Measurements from ENCODE around the gene CFAP46.

Gene CFAP46

DNA sequence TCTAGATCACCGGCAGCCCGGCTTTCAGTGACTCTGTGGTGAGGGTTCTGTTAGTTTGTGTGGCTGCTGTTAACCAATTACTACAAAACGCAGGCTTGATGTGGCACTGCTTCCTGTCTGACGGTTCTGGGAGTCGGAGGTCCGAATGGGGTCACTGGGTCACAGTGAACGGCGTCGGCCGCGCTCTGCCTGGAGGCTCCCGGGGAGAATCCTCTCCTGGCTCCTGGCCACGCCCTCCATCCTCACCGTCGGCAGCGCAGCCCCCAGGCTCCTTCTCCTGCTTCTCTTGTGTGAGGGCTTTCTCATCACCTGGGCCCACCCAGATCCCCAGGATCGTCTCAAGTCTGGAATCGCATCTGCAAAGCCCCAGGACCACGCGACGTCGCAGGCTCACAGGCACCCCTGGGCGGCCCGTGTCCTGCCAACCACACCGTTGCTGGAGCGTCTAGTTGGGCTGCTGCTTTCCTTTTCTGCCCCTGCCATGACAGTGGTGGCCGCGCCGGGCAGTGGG lies 124.6 kb downstream of the CFAP46 start:
- no peak for DNase-seq

GRCh38 chr10:132816718-132817117 lies 125.7 kb downstream of the CFAP46 start:
- no peak for DNase-seq

DNA sequence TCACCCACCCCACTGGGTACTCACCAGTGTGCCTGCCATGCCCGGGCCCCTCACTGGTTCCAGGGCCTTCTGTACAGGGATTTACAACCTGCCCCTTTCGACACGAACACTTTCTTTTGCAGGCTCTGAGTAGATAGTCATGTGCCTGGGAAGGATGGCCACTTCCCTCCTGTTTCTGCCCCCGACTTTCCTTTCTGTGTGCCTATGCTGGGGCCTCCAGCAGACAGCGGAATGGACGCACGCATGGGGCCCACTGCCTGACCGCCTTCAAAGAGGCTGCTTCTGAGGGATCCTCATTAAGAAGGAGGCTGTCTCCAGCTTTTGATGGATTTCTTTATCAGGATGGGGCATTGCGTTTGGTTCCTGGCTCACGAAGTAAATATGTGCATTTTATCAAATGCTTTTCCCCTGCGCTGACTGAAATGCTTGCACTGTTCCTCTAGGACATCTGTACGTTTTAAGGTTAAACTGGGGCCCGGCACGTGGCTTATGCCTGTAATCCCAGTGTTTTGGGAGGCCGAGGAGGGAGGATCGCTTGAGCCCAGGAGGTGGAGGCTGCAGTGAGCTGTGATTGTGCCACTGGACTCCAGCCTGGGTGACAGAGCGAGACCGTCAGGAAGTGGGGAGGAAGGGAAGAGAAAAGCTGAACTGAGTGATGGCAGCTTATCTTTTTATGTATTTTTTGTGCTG lies 127.1 kb downstream of the CFAP46 start:
- DNase-seq: no peak

DNA sequence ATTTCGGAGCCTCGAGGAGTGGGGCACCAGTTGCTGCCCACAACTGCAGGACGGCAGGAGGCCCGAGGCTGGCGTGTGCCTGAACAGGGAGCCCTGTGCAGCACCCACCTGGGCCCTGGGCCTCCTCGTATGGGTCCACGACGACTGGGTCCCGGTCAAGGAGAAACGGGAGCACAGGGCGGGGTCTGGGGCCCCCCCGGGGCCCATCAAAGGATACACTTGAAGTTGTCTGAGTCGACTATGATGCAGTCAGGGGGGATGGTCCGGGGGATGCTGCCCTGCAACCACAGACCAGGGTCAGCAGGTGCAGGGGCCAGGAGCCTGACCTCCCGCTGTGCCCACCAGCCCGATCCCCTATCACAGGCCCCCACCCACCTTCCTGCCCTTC lies 127.9 kb downstream of the CFAP46 start:
- DNase-seq: no peak

DNA sequence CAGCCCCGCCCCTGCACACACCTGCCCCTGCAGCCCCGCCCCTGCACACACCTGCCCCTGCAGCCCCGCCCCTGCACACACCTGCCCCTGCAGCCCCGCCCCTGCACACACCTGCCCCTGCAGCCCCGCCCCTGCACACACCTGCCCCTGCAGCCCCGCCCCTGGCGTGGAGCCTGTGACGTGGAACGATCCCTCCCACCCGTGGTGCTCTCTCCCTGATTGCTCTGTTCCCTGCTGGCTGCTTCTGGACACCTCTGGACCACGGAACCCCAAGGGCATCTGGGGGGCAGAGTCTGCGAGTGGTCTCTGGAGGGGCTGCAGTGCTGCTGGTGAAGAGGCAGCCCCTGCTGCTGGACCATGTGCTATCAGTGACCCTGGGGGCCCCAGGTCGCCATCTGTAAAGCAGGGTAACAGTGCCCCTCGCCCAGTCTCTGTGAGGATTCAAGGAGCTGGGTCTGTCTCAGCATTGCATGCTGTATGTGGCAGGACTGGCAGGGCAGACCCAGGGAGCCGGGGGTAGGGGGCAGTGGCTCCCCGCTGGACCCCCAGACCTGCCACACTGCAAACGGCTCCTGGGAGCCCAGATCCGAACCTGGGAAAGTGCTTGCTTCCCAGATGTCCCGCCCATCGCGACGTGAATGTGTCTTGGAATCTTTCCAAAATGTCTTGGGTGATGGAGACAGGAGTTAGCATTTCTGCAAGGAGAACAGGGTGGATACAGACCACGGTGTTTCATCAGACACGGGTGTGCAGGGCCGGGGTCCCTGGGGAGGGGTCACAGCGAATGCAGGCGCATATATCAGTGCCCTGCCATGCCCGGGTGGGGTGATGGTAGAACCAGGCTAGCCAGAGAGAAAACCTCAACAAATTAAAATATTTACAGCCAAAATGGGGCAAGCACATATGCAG lies 128.6 kb downstream of the CFAP46 start:
- DNase-seq: no peak

- no peak for DNase-seq
Measured at GRCh38 chr10:132813001-132813401, 129.4 kb downstream of the CFAP46 start.

DNA sequence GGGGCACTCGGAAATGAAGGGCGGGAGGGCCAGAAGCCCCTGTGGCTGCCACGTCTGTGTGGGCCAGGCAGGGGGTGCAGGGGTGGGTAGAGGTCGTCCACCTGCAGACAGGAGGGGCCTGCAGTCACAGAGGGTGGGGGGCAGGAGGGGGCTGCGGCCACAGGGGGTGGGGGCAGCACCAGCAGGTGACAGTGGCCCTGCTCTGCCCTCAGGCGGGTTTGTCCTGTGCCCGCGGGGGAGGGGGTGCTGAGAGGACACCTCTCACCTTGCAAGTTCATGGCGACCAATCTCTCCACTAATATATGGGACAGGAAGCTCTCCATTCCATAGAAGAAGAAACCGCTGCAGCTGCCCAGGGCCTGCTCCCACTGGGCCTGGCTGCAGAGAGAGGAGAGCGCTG lies 129.8 kb downstream of the CFAP46 start:
- no peak for DNase-seq

DNA sequence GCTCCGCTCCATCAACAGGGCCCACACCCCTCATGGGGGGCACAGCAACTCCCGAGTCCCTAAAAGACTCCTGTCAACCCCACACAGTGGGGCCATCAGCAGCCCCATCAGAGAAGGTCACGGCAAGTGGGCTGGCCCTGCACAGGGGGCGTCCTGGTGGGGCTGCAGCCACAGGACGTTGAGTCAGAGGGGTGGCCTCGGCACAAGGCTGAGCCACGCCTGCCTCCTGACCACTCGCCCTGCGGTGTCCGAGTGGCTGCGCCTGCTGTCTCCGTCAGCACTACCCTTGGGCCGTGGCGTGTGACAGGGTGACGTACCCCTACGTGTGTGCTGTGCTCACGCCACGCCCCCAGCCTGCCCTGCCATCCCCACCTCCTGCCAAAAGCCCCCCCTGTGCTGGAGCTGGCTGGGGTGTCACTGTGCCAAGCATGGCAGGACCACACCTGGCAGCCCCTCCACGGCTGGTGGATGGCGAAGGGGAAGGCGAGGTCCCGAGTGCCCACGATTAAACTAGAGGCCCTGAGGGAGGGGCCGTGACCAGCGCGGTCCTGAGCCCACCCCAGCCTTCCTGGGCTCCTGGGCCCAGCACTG lies 130.4 kb downstream of the CFAP46 start:
- no peak for DNase-seq

GRCh38 chr10:132810807-132811700 lies 131.3 kb downstream of the CFAP46 start:
- no peak for DNase-seq

- no peak for DNase-seq
Measured at GRCh38 chr10:132810141-132810806, 132.1 kb downstream of the CFAP46 start.

GRCh38 chr10:132809232-132810140 lies 132.9 kb downstream of the CFAP46 start:
- DNase-seq: no peak

GRCh38 chr10:132808383-132809231 lies 133.8 kb downstream of the CFAP46 start:
- no peak for DNase-seq

DNA sequence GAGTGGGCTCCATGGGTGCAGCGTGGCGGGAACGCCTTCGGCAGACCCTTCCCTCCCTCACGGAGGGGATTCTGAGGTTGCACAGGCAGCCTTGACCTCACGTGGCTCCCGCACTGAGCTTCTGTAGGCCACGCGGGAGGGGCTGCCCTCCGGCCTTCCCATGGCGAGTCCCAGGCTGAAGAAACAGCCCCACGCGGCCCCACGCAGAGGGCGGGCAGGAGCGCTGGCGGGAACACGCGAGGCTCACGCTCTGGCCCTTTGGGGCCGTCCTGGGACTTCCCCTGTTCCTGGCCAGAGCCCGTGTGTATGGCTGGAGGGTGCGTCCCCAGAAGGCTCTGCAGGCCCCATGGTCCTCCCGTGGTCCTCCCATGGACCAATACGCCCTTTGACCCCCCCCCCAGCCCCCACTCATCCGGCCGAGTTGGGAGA lies 134.7 kb downstream of the CFAP46 start:
- DNase-seq: no peak

- DNase-seq: no peak
Measured at GRCh38 chr10:132806561-132807003, 135.8 kb downstream of the CFAP46 start.

GRCh38 chr10:132806110-132806509 lies 136.3 kb downstream of the CFAP46 start:
- no peak for DNase-seq

- no peak for DNase-seq
Measured at GRCh38 chr10:132805599-132805998, 136.8 kb downstream of the CFAP46 start.

DNA sequence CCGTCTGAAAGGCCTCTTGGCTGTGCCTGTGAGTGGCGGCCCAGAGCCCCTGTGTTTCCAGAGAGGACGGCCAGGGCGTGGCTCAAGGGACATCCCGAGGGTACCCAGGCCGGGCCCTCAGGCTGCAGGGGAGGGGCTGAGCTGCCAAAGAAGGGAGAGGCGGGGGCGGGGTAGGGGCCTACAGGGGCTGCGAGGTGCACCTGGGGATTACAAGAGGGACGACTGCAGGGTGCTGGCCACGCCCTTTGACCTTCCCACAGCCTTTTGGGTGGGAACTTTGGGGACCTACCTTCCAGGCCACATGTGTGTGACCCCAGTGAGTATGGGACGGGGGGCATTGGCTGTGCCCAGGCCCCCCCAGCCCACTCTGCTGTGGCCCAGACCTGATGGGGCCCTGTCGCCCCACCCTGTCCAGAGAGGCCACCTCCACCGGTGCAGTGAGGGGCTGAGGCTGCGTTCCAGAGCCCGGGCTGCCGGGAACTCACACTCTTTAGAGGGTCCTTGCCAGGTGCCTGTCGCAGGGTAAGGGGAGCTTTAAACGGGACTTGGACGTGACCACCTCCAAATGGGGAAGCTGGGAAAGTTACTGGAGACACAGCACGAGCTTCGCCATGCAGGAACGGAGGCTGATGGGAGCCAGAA lies 137.5 kb downstream of the CFAP46 start:
- DNase-seq: no peak

- no peak for DNase-seq
Measured at GRCh38 chr10:132804287-132804686, 138.1 kb downstream of the CFAP46 start.
